HepG2 (cell line): ENCODE results near the gene SAA2. TPM values are rescaled to one million over a fixed set of nuclear protein-coding genes. Genes with fewer than 3 reads are reported as not detected.
"Not testable (repeated sequence)": the region's sequence is repeated elsewhere in the genome, so short reads cannot be mapped to it uniquely, and the experiment has no call there.

Experiments used
- ATAC-seq: fragments of 200-7000 bp; cut with Tn5 transposase; 3 replicates; pipeline ENCODE4 v1.9.1; 2020; ENCODE audit warnings: mild to moderate bottlenecking, moderate library complexity
- BruUV-seq: library from RNA; stranded (reverse); fragments of 400-500 nt; replicated peaks from 2 replicates; lab custom pipeline; 2021; lab: Mats Ljungman, UMichigan
- CTCF ChIA-PET: fragments of 300-600 bp; formaldehyde crosslinking; extraction: SDS; loops from one replicate; lab custom pipeline; 2021; ENCODE audit warnings: low total read pairs, inconsistent platforms, low intra/inter-chr PET ratio; lab: Yijun Ruan, JAX
- POLR2A ChIA-PET: fragments of 350-600 bp; sonication (Branson Sonifier 250); formaldehyde crosslinking; loops from one replicate; lab custom pipeline; 2020; ENCODE audit warnings: antibody characterized with exemption, inconsistent platforms; lab: Yijun Ruan, JAX
- DNase-seq: peaks from one replicate; pipeline ENCODE4 v3.0.0-alpha.2; 2015; ENCODE audit warnings: low spot score
- FAIRE-seq: peaks from 3 replicates; lab custom pipeline; 2011; peaks lifted over from hg19 to GRCh38; lab: Jason Lieb, UNC
- H2AFZ ChIP-seq: one replicate; pipeline ENCODE4 v1.6.1; 2011; ENCODE audit warnings: low read length, inconsistent platforms
- H3K27ac ChIP-seq: fragments of 300-600 bp; 3 replicates; pipeline ENCODE4 v1.8.0; 2011; ENCODE audit warnings: mixed run types, mild to moderate bottlenecking, mixed read lengths, low read length, inconsistent platforms; ENCODE audit not compliant: insufficient read depth; ENCODE audit errors: extremely low read length
- H3K27me3 ChIP-seq, 2 experiments: fragments of 200-600 bp in 1 of 2; 2 replicates in 1 of 2; 3 replicates in 1 of 2; pipeline versions ENCODE4 v1.6.0 to v1.8.0; 2011; ENCODE audit warnings: low read length in 2 of 2, mild to moderate bottlenecking in 2 of 2, moderate library complexity in 2 of 2, inconsistent platforms in 1 of 2; ENCODE audit not compliant: insufficient read depth in 2 of 2, control insufficient read depth in 1 of 2
- H3K36me3 ChIP-seq, 2 experiments: fragments of 200-600 bp in 1 of 2; replicated peaks in 1 of 2; 2 replicates in 1 of 2; 3 replicates in 1 of 2; pipeline versions ENCODE4 v1.5.1 to v1.8.0; 2011; ENCODE audit warnings: low read length in 2 of 2, inconsistent platforms in 1 of 2; ENCODE audit not compliant: insufficient read depth in 2 of 2, control insufficient read depth in 1 of 2
- H3K4me1 ChIP-seq: 2 replicates; pipeline ENCODE4 v1.5.1; 2012; ENCODE audit warnings: low read length, inconsistent platforms; ENCODE audit not compliant: insufficient read depth
- H3K4me2 ChIP-seq: 2 replicates; pipeline ENCODE4 v1.6.0; 2011; ENCODE audit warnings: low read depth, low read length, inconsistent platforms
- H3K4me3 ChIP-seq, 3 experiments: fragments of 200-600 bp in 1 of 3; sonication (generic), shearing (Covaris generic) in 1 of 3; replicated peaks in 1 of 3; 2 replicates each; pipeline ENCODE4 v1.5.1; 2011 to 2016; ENCODE audit warnings: low read length in 3 of 3, inconsistent platforms in 2 of 3, low read depth in 2 of 3, mild to moderate bottlenecking in 2 of 3, control low read depth in 1 of 3, mixed read lengths in 1 of 3; ENCODE audit not compliant: insufficient read depth in 1 of 3
- H3K79me2 ChIP-seq: one replicate; pipeline ENCODE4 v1.6.1; 2011; ENCODE audit warnings: low read length, inconsistent platforms; ENCODE audit not compliant: insufficient read depth
- H3K9ac ChIP-seq: 2 replicates; pipeline ENCODE4 v1.6.0; 2011; ENCODE audit warnings: mild to moderate bottlenecking, low read depth, low read length, inconsistent platforms; ENCODE audit not compliant: insufficient read depth
- H3K9me3 ChIP-seq: 2 replicates; pipeline ENCODE4 v1.5.1; 2012; ENCODE audit warnings: mild to moderate bottlenecking, low read length
- H4K20me1 ChIP-seq: 2 replicates; pipeline ENCODE4 v1.6.0; 2011; ENCODE audit warnings: inconsistent platforms, mild to moderate bottlenecking, low read length, moderate library complexity; ENCODE audit not compliant: insufficient read depth
- CEBPB ChIP-seq: IDR thresholded peaks from 2 replicates; pipeline ENCODE4 v1.6.1; 2011; ENCODE audit warnings: low read depth, low read length, improper control_type of control experiment, borderline replicate concordance
- SETDB1 ChIP-seq: sonication (generic); formaldehyde crosslinking; IDR thresholded peaks from 2 replicates; pipeline ENCODE4 v1.5.1; 2020; ENCODE audit warnings: missing genetic modification reagents, mild to moderate bottlenecking, borderline replicate concordance
- ZNF569 ChIP-seq: sonication (generic); formaldehyde crosslinking; IDR thresholded peaks from 2 replicates; pipeline ENCODE4 v1.5.0; 2020; ENCODE audit warnings: mild to moderate bottlenecking, missing genetic modification reagents, moderate library complexity, borderline replicate concordance
- WGBS: methylation state at CpG from one replicate; pipeline ENCODE4 v1.1.6; 2017; ENCODE audit warnings: low lambda C conversion rate; 5-methylcytosine and 5-hydroxymethylcytosine counted together
- in situ Hi-C: cut with HindIII; loops from 2 replicates; pipeline ENCODE4 v1.10.0; 2017; ENCODE audit warnings: low pct_unique_long_range_greater_than_20kb; ENCODE audit not compliant: extremely low pct_ligation_motif_present
- intact Hi-C: fragments of 100-400 bp; cut with micrococcal nuclease; formaldehyde crosslinking; loops from one replicate; pipeline ENCODE4 v1.10.0; 2022; ENCODE audit not compliant: unreplicated experiment
- polyA plus RNA-seq, 8 experiments: library from polyadenylated mRNA; depleted of rRNA in 3 of 8; stranded (reverse) in 7 of 8; unstranded in 1 of 8; fragments of >200 nt; fragmentation: Illumina TruSeq in 4 of 8; extraction: Trizol in 4 of 8; gene quantifications; 2 replicates each; pipeline versions ENCODE4 v1.2.1 to v1.2.3, GENCODE V29; 2011 to 2016; ENCODE audit warnings: low read depth in 4 of 8, missing spikeins in 1 of 8, mixed read lengths in 1 of 8; ENCODE audit not compliant: insufficient read depth in 1 of 8
- total RNA-seq, 5 experiments: library from RNA; depleted of rRNA; stranded (reverse); fragments of >200 nt; fragmentation: Illumina TruSeq; extraction: Trizol; gene quantifications; 2 replicates each; pipeline ENCODE4 v1.2.3, GENCODE V29; 2016; ENCODE audit warnings: low read depth in 1 of 5

Gene SAA2
- total and polyA plus RNA-seq, 2 of the 13 experiments (the other 11 are each of a cell fraction or from before 2014, with no cell fraction given), result 0.27 TPM; not detected in 1

DNA sequence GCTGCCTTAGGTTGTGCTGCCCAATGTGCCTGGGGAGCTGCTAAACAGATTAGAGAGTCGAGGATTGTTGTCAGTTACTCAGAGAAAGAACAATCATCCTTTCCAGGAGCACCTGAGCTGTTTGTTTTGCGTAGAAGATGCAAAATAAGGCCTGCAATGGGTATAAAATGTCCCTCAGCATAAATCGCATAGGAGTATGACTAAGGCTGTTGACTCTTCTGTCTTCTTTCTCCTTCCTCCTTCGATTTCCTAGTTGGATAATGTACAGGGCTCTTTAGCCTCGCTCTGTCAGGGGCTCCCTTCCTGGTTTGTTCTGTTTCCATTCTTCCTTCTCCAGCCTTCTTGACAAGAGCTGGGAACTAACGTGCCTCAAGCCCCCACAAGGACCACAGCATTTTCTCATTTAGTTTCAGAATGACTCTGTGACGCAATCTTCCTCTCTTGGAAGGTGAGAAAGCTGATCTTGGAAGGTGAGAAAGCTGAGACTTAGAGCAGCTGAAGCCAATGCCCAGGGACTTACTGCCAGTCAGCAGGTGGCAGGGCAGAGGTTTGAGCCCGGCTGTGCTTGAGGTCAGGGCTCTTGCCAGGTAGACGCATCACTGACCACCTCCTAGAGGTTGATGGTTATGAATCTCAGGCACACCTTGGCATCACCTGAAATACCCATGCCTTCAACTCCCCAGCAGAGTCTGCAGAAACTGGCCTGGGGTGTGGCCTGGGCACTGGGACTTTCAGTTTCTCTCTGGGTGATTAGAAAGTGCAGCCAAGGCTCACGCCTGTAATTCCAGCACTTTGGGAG, 19.1 kb upstream of the SAA2 start:
- H2AFZ ChIP-seq, DNase-seq, CTCF ChIA-PET, H3K9ac ChIP-seq, H3K4me2 ChIP-seq, H3K9me3 ChIP-seq, H3K27me3 ChIP-seq, H4K20me1 ChIP-seq, ATAC-seq, H3K36me3 ChIP-seq, H3K4me3 ChIP-seq, H3K27ac ChIP-seq, FAIRE-seq, H3K79me2 ChIP-seq, BruUV-seq, POLR2A ChIA-PET, intact Hi-C loops, in situ Hi-C loops: not testable (repeated sequence)
- WGBS, result 70% methylated on average over 9 of the region's 10 CpGs
- H3K4me1 ChIP-seq, result peaks cover 35% of the 10 kb centered on the region
- TF ChIP-seq CEBPB, result peak; percentile 11; the same call in 1 of the 2 replicates

DNA sequence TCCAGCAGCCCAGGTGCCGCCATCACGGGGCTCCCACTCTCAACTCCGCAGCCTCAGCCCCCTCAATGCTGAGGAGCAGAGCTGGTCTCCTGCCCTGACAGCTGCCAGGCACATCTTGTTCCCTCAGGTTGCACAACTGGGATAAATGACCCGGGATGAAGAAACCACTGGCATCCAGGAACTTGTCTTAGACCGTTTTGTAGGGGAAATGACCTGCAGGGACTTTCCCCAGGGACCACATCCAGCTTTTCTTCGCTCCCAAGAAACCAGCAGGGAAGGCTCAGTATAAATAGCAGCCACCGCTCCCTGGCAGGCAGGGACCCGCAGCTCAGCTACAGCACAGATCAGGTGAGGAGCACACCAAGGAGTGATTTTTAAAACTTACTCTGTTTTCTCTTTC, 17.5 kb upstream of the SAA2 start, which contains the start of gene SAA1:
Gene SAA1, plus strand, starts transcription at position 316 of the 400 bp plus-strand sequence. CDS start 624 bp downstream, outside the sequence.
- Histone ChIP-seq H2AFZ (no peak within 1 kb of the TSS), H3K4me1 (peaks cover 45% of the 10 kb centered on the region), H3K79me2 (no peaks in the 10 kb centered on the region), H3K27ac (no peak within 1 kb of the TSS), H3K9me3 (no peaks in the 10 kb centered on the region), H3K4me3 (no peak within 1 kb of the TSS), H4K20me1 (no peaks in the 10 kb centered on the region), H3K9ac (no peak within 1 kb of the TSS), H3K4me2 (no peak within 1 kb of the TSS), H3K27me3 (no peaks in the 10 kb centered on the region), H3K36me3 (no peaks in the 10 kb centered on the region)
- intact Hi-C loops, result no loop called here
- 45% methylated on average over 5 of the region's 8 CpGs for WGBS
- ATAC-seq (no peak), FAIRE-seq (no peak), DNase-seq (no peak)
- in situ Hi-C loops, result no loop called here
- BruUV-seq, result no TSS peak
- ChIA-PET POLR2A (no interaction called here), CTCF (no interaction called here)
- TF ChIP-seq ZNF569 (CRISPR knock-in tag) (no peak), SETDB1 (no peak), CEBPB (peak; percentile 26; the same call in 1 of the 2 replicates)
